Measurements from ENCODE around the gene PID1.

PID1 gene

DNA sequence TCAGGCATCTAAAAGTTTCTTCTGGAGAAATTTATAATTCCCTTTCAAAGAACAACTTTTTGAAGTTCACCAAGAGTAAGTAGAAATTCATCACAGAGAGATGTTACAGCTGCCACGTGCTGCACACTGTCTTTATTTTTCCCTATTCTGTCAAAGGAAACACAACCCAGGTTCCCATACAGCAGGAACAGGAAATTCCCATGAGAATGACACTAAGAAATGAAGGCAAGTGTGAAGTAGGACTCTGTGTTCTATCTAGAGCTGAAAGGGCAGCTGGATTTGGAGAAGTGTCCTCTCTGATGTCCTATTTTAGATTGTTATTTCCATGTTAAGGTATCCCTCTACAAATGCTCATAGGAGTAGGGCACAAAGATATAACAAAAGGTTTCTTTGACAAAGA lies 58.8 kb downstream of the PID1 start:
- DNase-seq (ENCODE audit: low read depth), result no peak
- TF ChIP-seq, protein P1, sequence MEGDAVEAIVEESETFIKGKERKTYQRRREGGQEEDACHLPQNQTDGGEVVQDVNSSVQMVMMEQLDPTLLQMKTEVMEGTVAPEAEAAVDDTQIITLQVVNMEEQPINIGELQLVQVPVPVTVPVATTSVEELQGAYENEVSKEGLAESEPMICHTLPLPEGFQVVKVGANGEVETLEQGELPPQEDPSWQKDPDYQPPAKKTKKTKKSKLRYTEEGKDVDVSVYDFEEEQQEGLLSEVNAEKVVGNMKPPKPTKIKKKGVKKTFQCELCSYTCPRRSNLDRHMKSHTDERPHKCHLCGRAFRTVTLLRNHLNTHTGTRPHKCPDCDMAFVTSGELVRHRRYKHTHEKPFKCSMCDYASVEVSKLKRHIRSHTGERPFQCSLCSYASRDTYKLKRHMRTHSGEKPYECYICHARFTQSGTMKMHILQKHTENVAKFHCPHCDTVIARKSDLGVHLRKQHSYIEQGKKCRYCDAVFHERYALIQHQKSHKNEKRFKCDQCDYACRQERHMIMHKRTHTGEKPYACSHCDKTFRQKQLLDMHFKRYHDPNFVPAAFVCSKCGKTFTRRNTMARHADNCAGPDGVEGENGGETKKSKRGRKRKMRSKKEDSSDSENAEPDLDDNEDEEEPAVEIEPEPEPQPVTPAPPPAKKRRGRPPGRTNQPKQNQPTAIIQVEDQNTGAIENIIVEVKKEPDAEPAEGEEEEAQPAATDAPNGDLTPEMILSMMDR (conservative IDR thresholded peaks at IDR 0.05; ENCODE audit: control insufficient read depth, insufficient read depth, low read depth, low read length), result no peak
- H3K4me3 ChIP-seq (ENCODE audit: control insufficient read depth, low read depth, low read length), result no peak overlapping the region

DNA sequence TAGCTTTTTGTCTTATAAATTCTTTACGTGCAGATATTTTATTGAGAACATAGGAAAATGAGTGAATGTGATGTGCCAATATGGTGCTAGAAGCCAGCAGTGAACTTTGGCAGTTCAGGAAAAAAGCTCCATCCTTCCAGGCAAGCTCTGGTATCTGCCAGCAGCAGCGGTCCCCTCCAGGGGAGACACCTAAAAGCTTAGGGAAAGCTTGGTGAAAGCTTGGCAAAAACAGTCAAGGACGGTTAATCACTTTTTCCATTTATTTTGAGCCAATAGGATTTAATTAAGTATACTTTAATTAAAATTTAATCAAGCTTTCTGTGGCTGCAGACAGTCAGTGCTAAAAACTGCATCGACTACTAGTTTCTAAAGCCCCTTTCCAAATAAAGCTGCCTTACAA lies 60.4 kb downstream of the PID1 start:
- H3K4me3 ChIP-seq (ENCODE audit: control insufficient read depth, low read depth, low read length), result no peak overlapping the region
- DNase-seq (ENCODE audit: low read depth), result no peak
- TF ChIP-seq, protein P1 (conservative IDR thresholded peaks at IDR 0.05; ENCODE audit: control insufficient read depth, insufficient read depth, low read depth, low read length), result no peak

DNA sequence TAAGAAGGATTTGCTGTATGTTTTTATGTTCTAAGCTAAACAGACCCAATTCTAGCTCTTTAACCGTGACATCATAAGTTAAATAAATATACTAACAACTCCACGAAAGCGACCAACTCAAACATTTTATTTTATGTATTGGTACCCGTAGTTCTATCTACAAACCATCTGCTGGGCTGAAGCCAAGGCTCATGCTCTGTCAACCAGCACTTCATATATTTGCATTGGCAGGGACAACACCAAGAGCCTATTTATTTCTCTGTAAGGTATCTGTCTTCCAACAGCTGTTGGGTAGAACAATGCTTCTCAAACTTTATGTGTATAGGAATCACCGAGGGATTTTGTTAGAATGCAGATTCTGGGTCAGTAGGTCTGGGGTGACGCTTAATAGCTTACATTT lies 64.5 kb downstream of the PID1 start:
- H3K4me3 ChIP-seq (ENCODE audit: control insufficient read depth, low read depth, low read length), result no peak overlapping the region
- TF ChIP-seq, protein P1 (conservative IDR thresholded peaks at IDR 0.05; ENCODE audit: control insufficient read depth, insufficient read depth, low read depth, low read length), result no peak
- no peak for DNase-seq (ENCODE audit: low read depth)

DNA sequence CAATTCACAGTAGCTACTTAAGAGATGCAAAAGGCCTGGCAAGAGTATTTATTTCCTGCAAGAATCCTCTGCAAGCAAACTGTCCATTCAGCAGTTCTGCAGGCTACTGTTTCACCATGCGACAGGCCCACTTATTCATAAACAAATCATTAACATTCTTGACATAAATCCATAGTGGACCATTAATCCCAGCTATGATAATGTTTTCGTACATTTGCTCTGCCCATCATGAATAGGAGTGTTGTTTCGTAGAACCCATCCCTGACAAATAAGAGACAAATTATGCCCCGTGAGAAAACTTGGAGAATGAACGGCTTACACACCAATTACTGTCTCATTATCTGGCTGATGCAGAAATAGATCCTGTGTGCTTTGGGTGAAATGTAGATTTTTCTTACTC lies 65.4 kb downstream of the PID1 start:
- DNase-seq (ENCODE audit: low read depth), result no peak
- H3K4me3 ChIP-seq (ENCODE audit: control insufficient read depth, low read depth, low read length), result no peak overlapping the region
- TF ChIP-seq, protein P1 (conservative IDR thresholded peaks at IDR 0.05; ENCODE audit: control insufficient read depth, insufficient read depth, low read depth, low read length), result no peak

DNA sequence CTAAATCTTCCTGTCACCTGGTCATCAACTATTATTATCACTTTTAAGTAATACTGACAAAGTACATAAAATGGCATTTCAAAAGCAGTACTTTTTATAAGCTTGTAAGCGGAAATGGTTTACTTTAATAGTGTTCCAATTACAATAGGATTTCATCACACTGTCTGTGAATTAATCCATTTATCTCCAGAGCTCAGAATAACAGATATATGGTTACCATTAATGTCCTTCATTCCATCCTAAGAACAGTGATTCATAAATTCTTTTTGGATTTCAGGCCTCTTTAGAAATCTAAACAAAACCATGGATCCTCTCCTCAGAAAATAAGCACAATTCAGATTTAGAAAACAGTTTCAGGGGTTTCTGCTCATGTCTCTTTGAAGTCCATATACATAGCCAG lies 68.4 kb downstream of the PID1 start:
- TF ChIP-seq, protein P1 (conservative IDR thresholded peaks at IDR 0.05; ENCODE audit: control insufficient read depth, insufficient read depth, low read depth, low read length), result no peak
- peak; percentile 7 for DNase-seq (ENCODE audit: low read depth)
- H3K4me3 ChIP-seq (ENCODE audit: control insufficient read depth, low read depth, low read length), result no peak overlapping the region

DNA sequence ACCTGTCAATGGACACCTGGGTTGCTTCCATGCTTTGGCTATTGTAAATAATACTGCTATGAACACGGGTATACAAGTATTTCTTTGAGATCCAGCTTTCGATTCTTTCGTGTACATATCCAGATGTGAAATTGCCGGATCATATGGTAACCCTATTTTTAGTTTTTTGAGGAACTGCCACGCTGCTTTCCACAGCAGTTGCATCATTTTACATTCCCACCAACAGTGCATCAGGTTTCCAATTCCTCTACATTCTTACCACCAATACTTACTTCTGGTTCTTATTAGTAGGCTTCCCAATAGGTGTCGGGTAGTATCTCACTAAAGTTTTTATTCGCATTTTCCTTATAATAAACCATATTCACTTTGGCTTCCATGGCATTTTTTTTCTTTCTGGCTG lies 69.6 kb downstream of the PID1 start:
- H3K4me3 ChIP-seq (ENCODE audit: control insufficient read depth, low read depth, low read length), result no peak overlapping the region
- DNase-seq (ENCODE audit: low read depth), result no peak
- TF ChIP-seq, protein P1 (conservative IDR thresholded peaks at IDR 0.05; ENCODE audit: control insufficient read depth, insufficient read depth, low read depth, low read length), result no peak

DNA sequence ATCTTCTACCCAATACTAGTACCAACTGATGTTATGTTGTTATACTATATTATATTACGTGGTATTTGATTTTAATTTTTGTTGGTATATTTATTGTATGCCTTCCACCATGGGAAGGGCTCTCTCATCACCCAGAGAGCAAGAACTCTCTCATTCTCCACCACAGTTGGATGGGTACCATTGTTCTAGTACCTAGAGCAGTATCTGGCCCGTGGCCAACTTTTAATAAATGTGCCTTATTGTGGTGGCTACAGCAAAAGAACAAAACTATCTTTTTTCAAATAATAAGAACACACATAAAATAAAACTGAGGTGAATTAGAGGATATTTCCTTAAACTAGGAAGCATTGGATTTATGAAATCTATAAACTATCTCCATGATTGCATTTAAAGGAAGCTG lies 71.8 kb downstream of the PID1 start:
- TF ChIP-seq, protein P1 (conservative IDR thresholded peaks at IDR 0.05; ENCODE audit: control insufficient read depth, insufficient read depth, low read depth, low read length), result no peak
- no peak overlapping the region for H3K4me3 ChIP-seq (ENCODE audit: control insufficient read depth, low read depth, low read length)
- no peak for DNase-seq (ENCODE audit: low read depth)
